Peyer's patch (tissue), 4 donors: Measurements from ENCODE around the gene RMND1.

Source experiments
- POLR2A ChIP-seq, 2 donors: fragments of 450-650 bp; IDR thresholded peaks; one replicate each; pipeline ENCODE4 v1.5.1; 2017; ENCODE audit warnings: antibody characterized with exemption in 2 of 2, mild to moderate bottlenecking in 2 of 2, moderate library complexity in 2 of 2
- TF ChIP-seq, protein P1 (sequence below), 6 experiments: fragments of 450-650 bp in 4 of 6; fragments of 200-600 bp in 2 of 6; sonication (generic) in 1 of 6; IDR thresholded peaks; one replicate each; pipeline ENCODE4 v1.5.1; 2017 to 2019; ENCODE audit warnings: antibody characterized with exemption in 6 of 6, mild to moderate bottlenecking in 3 of 6, moderate library complexity in 1 of 6

DNA sequence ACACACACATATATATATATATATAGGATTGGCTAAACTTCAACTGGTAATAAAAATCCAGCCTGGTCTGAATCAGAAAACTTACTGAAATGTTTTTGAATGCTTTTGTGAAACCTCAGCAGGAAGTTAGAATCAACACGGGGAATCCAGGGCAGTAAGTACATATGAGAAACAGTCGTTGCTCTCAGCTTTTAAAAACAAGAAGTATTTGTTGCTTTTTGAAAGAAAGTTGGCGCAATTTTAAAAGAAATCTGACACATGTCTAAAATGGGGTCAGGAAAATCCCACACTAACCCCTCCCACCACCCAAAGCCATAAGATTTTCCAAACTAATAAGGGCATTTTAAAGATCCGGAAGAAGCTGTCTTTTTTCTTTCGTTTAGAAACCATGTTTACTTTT is 30.4 kb upstream of the RMND1 start:
- TF ChIP-seq, protein P1, sequence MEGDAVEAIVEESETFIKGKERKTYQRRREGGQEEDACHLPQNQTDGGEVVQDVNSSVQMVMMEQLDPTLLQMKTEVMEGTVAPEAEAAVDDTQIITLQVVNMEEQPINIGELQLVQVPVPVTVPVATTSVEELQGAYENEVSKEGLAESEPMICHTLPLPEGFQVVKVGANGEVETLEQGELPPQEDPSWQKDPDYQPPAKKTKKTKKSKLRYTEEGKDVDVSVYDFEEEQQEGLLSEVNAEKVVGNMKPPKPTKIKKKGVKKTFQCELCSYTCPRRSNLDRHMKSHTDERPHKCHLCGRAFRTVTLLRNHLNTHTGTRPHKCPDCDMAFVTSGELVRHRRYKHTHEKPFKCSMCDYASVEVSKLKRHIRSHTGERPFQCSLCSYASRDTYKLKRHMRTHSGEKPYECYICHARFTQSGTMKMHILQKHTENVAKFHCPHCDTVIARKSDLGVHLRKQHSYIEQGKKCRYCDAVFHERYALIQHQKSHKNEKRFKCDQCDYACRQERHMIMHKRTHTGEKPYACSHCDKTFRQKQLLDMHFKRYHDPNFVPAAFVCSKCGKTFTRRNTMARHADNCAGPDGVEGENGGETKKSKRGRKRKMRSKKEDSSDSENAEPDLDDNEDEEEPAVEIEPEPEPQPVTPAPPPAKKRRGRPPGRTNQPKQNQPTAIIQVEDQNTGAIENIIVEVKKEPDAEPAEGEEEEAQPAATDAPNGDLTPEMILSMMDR (IDR thresholded peaks at IDR 0.05): no peak
- no peak for TF ChIP-seq POLR2A (IDR thresholded peaks at IDR 0.05)
